A549 treated with CpdA at 1 μM for 4 hours (cell line): ENCODE results near the gene TRIM27. TPM values are rescaled to one million over a fixed set of nuclear protein-coding genes. Genes with fewer than 3 reads are reported as not detected.

Experiments used
- total RNA-seq: library from RNA; stranded (reverse); fragments of 200-300 nt; extraction: Qiagen RNA extraction; gene quantifications from 5 replicates; pipeline ENCODE4 v1.2.3, GENCODE V29; 2022; ENCODE audit warnings: low read depth

TRIM27 gene
- total RNA-seq: 36.1 to 48.9 TPM (median 46.7 TPM) in 5 replicates

GRCh38 chr6:28923318-28924102 is at the start of gene TRIM27:
Gene TRIM27, minus strand, starts transcription at chr6:28923985. Its CDS starts 353 bp downstream, at chr6:28923632.

Other genes with a start within 250 kb of the TRIM27 start
- 0.16 to 0.37 TPM (median 0.22 TPM) in 5 replicates for gene ZNF311, start 81.3 kb upstream of the TRIM27 start, total RNA-seq
- gene OR2W1, start 121.2 kb upstream of the TRIM27 start, total RNA-seq: not detected in 5 replicates
- not detected in 5 replicates for gene OR2B3, start 163.3 kb upstream of the TRIM27 start, total RNA-seq
- not detected in 5 replicates for gene OR2J1, start 175.5 kb upstream of the TRIM27 start, total RNA-seq
- not detected in 5 replicates for gene OR2J3, start 184.1 kb upstream of the TRIM27 start, total RNA-seq
- not detected in 5 replicates for gene OR2J2, start 246.9 kb upstream of the TRIM27 start, total RNA-seq